ENCODE measurements around the gene TNFRSF18. TPM values are rescaled to one million over a fixed set of nuclear protein-coding genes. Genes with fewer than 3 reads are reported as not detected.

Gene TNFRSF18
- total and polyA plus RNA-seq, 2 experiments from 2014 or later, result 1.1 to 1.5 TPM

GRCh38 chr1:1179346-1179982 is 26.9 kb downstream of the TNFRSF18 start:
- peak; percentile 1 for DNase-seq (ENCODE audit: low spot score)

More at GRCh38 chr1:1179346-1179982, 26.9 kb downstream of the TNFRSF18 start:
- H3K4me3 Mint-ChIP-seq, result no peak overlapping the region
- H3K36me3 Mint-ChIP-seq (ENCODE audit: low read depth), result no peaks in the 10 kb centered on the region
- peaks cover 8% of the 10 kb centered on the region for H3K27me3 Mint-ChIP-seq (ENCODE audit: insufficient read depth, low read depth, poor library complexity)
- ATAC-seq, result no peak
- H3K4me2 ChIP-seq, result no peak overlapping the region
- H3K27ac Mint-ChIP-seq, result no peak overlapping the region
- no peaks in the 10 kb centered on the region for H4K20me1 ChIP-seq (replicated peaks; ENCODE audit: insufficient read depth)
- no peak overlapping the region for H3K4me3 ChIP-seq
- H3K4me1 ChIP-seq (ENCODE audit: insufficient read depth), result peaks cover 8% of the 10 kb centered on the region; the same call in 1 of the 2 replicates
- H3K36me3 ChIP-seq (ENCODE audit: insufficient read depth), result no peaks in the 10 kb centered on the region
- TF ChIP-seq EZH2phosphoT487 (IDR thresholded peaks at IDR 0.05; ENCODE audit: unreplicated experiment) (no peak), ZNF114 (CRISPR knock-in tag; IDR thresholded peaks at IDR 0.05) (no peak), CTCF (conservative IDR thresholded peaks at IDR 0.05; ENCODE audit: low read depth in 2 of 2) (no peak), EZH2 (IDR thresholded peaks at IDR 0.05; ENCODE audit: low read depth, unreplicated experiment) (no peak), POLR2AphosphoS5 (IDR thresholded peaks at IDR 0.05; ENCODE audit: low read depth) (no peak), STAT1 (IDR thresholded peaks at IDR 0.05; ENCODE audit: unreplicated experiment) (no peak), ZNF331 (CRISPR knock-in tag; IDR thresholded peaks at IDR 0.05; ENCODE audit: low read depth) (no peak), CREB1 (CRISPR knock-in tag; IDR thresholded peaks at IDR 0.05; ENCODE audit: low read depth) (no peak), NANOG (IDR thresholded peaks at IDR 0.05; ENCODE audit: borderline replicate concordance) (no peak), REST (IDR thresholded peaks at IDR 0.05; ENCODE audit: unreplicated experiment) (no peak), ETS1 (IDR thresholded peaks at IDR 0.05) (no peak), JUNB (IDR thresholded peaks at IDR 0.05; ENCODE audit: unreplicated experiment) (no peak), ZNF462 (CRISPR knock-in tag; IDR thresholded peaks at IDR 0.05) (no peak)
- H3K4me1 Mint-ChIP-seq, result peaks cover 16% of the 10 kb centered on the region
- H3K9me2 ChIP-seq (ENCODE audit: insufficient read depth), result no peaks in the 10 kb centered on the region
- no peaks in the 10 kb centered on the region; the same call in 2 of the 3 replicates for H3K9me3 Mint-ChIP-seq
- H3F3A ChIP-seq (replicated peaks; ENCODE audit: low read depth), result no peaks in the 10 kb centered on the region
- H2AFZ ChIP-seq, result no peak overlapping the region
- H3K79me2 ChIP-seq (replicated peaks; ENCODE audit: insufficient read depth), result no peaks in the 10 kb centered on the region
- no peak overlapping the region for H3K27ac ChIP-seq (ENCODE audit: low read depth)
- H3K27me3 ChIP-seq (ENCODE audit: insufficient read depth), result no peaks in the 10 kb centered on the region
